T-helper 17 cell (primary cell): ENCODE data around the gene FADS3. TPM values are rescaled to one million over a fixed set of nuclear protein-coding genes. Genes with fewer than 3 reads are reported as not detected.

Experiments
- ATAC-seq: fragments of 150-1000 bp; cut with Tn5 transposase; 2 replicates; pipeline ENCODE4 v1.10.0; 2021; ENCODE audit warnings: mild to moderate bottlenecking, moderate library complexity
- DNase-seq, 3 donors: peaks; one replicate each; pipeline versions ENCODE4 v3.0.0 to v3.0.0-alpha.2; 2020 to 2021
- H3K9me3 ChIP-seq: one replicate; pipeline ENCODE4 v1.7.0; 2013; ENCODE audit warnings: low read length, mild to moderate bottlenecking; ENCODE audit not compliant: control insufficient read depth, poor library complexity, severe bottlenecking
- H3K27ac Mint-ChIP-seq: one replicate; pipeline ENCODE4 v1.8.0; 2022; ENCODE audit warnings: mild to moderate bottlenecking, moderate library complexity, mixed read lengths
- H3K27me3 Mint-ChIP-seq: one replicate; pipeline ENCODE4 v1.8.0; 2022; ENCODE audit warnings: mixed read lengths
- H3K36me3 Mint-ChIP-seq: one replicate; pipeline ENCODE4 v1.8.0; 2022; ENCODE audit warnings: low read depth, mixed read lengths
- H3K4me1 Mint-ChIP-seq: one replicate; pipeline ENCODE4 v1.8.0; 2022; ENCODE audit warnings: mild to moderate bottlenecking, mixed read lengths
- H3K4me3 Mint-ChIP-seq: one replicate; pipeline ENCODE4 v1.8.0; 2022; ENCODE audit warnings: mild to moderate bottlenecking, moderate library complexity, mixed read lengths
- total RNA-seq, 4 donors: library from RNA in 2 of 4; stranded (reverse) in 2 of 4; gene quantifications; one replicate each; pipeline ENCODE4 v1.2.3 and lab custom pipeline; 2022 to 2026

Gene FADS3
- total RNA-seq, 2 donors from 2014 or later, result 8.5 to 14.5 TPM

DNA sequence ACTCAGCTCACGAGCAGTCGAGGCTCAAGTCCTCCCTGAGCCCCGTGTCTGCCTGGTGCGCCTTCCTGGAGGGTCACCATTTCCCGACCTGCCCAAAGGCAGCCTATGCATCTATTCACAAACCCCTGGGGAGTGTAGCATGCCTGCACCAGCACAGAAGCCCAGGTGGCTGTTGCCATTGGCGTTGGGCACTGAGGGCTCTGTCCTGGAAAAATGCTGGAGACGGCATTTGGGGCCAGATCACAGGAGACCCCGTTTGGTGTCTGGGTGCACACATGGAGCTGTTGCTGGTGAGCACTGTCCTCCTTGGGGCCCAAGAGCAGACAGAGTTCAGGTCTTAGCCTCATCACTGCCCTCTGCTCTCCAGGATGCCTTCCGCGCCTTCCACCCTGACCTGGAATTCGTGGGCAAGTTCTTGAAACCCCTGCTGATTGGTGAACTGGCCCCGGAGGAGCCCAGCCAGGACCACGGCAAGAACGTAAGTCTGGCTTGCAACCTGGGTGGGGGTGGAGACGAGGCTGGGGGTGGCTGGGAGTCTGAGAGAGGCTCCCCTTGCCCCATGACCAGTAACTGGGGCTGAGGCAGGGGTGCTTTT, 53.8 kb downstream of the FADS3 start:
- DNase-seq (no peak), ATAC-seq (no peak)
- H3K4me3 Mint-ChIP-seq, result no peak overlapping the region
- H3K27me3 Mint-ChIP-seq, result no peaks in the 10 kb centered on the region
- H3K9me3 ChIP-seq, result no peaks in the 10 kb centered on the region
- peaks cover 21% of the 10 kb centered on the region for H3K4me1 Mint-ChIP-seq
- no peak overlapping the region for H3K27ac Mint-ChIP-seq
- H3K36me3 Mint-ChIP-seq, result peaks cover 2% of the 10 kb centered on the region

DNA sequence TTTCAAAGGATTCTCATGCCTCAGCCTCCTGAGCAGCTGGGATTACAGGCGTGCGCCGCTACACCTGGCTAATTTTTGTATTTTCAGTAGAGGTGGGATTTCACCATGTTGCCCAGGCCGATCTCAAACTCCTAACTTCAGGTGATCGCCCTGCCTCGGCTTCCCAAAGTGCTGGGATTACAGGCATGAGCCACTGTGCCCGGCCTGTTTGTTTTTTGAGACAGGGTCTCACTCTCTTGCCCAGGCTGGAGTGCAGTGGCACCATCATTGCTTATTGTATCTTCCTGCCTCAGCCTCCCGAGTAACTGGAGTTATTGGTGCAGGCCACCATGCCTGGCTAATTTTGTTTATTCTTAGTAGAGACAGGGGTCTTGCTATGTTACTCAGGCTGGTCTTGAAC, 55.2 kb downstream of the FADS3 start:
- no peak overlapping the region for H3K4me3 Mint-ChIP-seq
- ATAC-seq, result no peak
- H3K27ac Mint-ChIP-seq, result peak overlapping the region; percentile 82
- peaks cover 28% of the 10 kb centered on the region for H3K4me1 Mint-ChIP-seq
- DNase-seq, result no peak
- peaks cover under 1% of the 10 kb centered on the region for H3K27me3 Mint-ChIP-seq
- no peaks in the 10 kb centered on the region for H3K9me3 ChIP-seq
- H3K36me3 Mint-ChIP-seq, result peaks cover 2% of the 10 kb centered on the region

DNA sequence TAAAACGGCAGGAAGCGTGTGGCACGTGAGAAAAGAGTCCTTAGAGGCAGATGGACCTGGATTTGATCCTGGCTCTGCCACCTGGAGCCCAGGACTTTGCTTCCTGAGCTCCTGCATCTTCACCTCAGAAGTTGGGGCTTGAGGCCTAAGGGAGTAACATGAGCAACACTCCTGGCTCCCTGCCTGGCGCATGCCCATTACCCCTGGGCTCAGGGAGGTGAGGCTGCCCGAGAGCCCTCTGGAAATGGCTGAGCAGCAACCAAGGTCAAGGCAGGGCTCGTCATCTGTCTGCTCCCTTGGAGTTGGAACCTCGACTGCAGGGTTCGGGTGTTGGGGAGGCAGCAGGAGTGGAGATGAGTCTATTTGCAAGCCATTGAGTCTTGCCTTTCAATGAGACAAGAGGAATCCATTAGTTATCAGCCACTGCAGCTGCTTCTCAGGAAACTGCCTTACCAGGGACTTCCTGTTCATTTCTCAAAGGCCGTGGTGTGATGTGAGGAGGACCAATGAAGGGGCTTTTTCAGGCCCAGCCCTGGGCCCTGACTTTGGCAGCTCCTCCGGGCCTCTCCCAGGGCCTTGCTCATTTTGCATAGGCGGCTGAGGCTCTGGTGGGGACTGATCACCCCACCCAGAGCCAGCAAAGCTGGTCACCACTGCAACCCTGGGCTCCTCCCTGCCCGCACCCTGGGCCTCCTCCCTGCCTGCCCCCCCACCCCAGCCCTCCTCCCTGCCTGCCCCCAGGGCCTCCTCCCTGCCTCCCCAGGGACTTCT, 56.9 kb downstream of the FADS3 start:
- peak overlapping the region; percentile 82 for H3K27ac Mint-ChIP-seq

DNA sequence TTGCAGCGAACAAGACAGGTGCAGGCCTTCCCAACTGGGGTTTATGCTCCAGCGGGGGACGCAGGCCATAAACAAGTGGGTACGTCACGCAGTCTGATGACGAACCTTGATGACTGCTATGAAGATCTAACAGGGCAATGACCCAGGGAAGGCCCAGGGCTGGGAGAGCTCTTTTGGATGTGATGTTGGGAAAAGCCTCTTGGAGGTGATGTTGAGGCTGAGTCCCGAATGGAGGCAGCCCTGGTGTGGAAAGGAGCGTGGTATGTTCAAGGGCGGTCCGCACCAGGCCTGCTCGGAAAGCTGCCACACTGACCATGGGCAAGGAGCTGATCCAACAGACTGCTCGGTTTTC, 57.4 kb downstream of the FADS3 start:
- Mint-ChIP-seq H3K4me1 (peaks cover 39% of the 10 kb centered on the region), H3K36me3 (peaks cover 4% of the 10 kb centered on the region), H3K4me3 (peak overlapping the region; percentile 73), H3K27ac (peak overlapping the region; percentile 82), H3K27me3 (peaks cover 11% of the 10 kb centered on the region)
- H3K9me3 ChIP-seq, result no peaks in the 10 kb centered on the region
- DNase-seq (no peak), ATAC-seq (no peak)

More for the DNA sequence above, 56.9 kb downstream of the FADS3 start:
- Mint-ChIP-seq H3K36me3 (peaks cover 6% of the 10 kb centered on the region), H3K27me3 (peaks cover 11% of the 10 kb centered on the region), H3K4me3 (peak overlapping the region; percentile 73), H3K4me1 (peaks cover 36% of the 10 kb centered on the region)
- ATAC-seq, result peak; percentile 95
- DNase-seq, result peak in 1 of 3 donors; percentile 36
- no peaks in the 10 kb centered on the region for H3K9me3 ChIP-seq

DNA sequence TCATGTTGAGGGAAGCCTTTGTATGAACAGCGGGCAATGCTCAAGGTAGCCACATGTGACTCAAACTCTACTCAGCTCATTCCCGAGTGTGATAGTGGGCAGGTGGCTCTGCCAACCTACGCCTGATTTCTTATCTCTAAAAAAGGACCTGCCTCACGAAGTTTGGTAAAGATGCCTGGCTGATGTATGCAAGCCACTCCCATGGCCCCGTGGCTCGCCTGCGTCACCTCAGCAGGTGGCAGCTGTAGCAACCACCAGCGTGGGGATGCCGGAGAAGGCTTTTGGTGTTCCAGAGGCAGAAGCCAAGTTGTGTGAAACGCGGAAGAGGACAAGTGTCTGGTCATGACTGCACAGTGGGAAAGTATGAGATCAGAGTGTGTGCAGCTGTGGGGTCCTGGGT, 57.9 kb downstream of the FADS3 start:
- H3K9me3 ChIP-seq, result no peaks in the 10 kb centered on the region
- peak overlapping the region; percentile 82 for H3K27ac Mint-ChIP-seq
- ATAC-seq (peak; percentile 65), DNase-seq (no peak)
- H3K4me1 Mint-ChIP-seq, result peaks cover 41% of the 10 kb centered on the region
- peaks cover 4% of the 10 kb centered on the region for H3K36me3 Mint-ChIP-seq
- peak overlapping the region; percentile 73 for H3K4me3 Mint-ChIP-seq
- H3K27me3 Mint-ChIP-seq, result peaks cover 11% of the 10 kb centered on the region

DNA sequence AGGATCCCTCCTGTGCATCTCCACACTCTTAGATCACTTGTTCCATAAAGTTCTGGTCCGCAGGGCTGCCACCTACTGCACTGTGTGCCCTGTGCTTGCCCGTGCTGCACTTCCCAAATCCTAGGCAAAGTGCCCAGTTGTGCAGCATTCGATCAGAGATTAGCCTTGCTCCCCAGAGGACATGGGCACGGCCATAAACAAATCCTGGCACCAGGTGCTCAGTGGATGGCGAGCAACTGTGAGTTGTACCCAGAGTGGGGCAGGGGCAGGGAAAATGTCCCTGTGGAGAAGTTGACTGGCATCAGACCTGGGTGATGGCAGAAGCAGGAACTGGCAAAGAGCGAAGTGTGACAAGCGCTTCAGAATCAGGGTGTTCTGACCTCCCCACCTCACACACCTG, 58.6 kb downstream of the FADS3 start:
- no peak overlapping the region for H3K4me3 Mint-ChIP-seq
- no peak for ATAC-seq
- H3K27ac Mint-ChIP-seq, result peak overlapping the region; percentile 82
- peaks cover 11% of the 10 kb centered on the region for H3K27me3 Mint-ChIP-seq
- H3K36me3 Mint-ChIP-seq, result peaks cover 4% of the 10 kb centered on the region
- H3K4me1 Mint-ChIP-seq, result peaks cover 45% of the 10 kb centered on the region
- no peaks in the 10 kb centered on the region for H3K9me3 ChIP-seq
- no peak for DNase-seq

DNA sequence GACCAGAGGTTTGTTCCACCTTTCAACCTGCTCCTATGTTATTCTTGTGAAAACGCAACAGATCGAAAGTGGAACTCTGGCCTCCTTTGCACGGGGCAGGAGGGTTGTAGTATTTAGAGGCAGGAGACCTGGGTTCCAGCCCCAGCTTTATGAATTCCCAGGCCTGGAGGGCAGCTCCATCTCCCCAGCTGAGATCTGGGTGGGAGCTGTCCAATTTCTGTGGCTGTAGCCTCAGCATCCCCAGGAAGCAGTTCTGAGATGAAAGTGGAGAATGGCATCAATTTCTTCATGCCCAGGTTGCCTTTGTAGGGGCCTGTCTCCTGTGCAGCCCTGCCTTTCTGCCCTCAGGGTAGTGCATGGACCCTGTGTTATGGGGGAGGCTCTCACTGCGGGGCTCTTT, 59.1 kb downstream of the FADS3 start:
- peaks cover 11% of the 10 kb centered on the region for H3K27me3 Mint-ChIP-seq
- no peak for ATAC-seq

DNA sequence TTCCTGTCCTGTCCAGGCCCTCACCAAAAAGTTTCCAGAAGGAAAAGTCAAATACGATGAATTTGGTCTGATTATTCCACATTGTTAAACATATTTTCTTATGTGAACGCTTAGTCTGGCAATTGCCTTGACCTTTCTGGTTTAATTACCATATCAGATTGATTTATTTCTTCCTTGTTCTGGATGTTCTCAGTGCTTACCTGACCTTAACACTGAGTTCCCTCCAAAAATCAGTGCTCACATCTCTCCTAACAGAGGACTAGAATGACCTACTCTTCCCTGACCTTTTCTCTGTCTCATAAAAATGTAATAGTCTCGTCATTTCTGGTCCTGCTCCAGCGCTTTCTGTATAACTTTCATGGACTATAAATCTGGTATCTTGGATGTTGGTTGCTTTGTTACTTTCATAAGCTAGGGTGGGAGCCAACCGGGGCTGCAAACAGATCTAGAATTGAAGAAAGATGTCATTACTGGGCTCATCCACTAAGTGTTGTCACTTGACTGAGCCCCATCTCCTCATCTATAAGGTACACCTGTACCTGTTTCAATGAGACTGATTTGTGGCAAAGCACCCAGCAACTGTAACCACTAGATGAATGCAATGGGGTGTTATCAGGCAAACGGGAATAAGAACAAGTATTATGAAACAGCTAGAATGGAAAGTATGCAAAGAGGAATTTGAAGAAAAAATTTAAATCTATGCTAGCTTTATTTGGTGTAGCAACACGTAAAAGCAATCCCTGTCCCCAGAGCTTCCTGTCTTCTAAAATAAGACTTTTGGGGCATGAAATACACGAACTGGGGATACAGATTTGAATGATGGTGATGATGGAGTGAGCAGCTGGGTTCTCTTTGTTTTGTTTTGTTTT, 60.9 kb downstream of the FADS3 start:
- no peak for ATAC-seq
- peaks cover 16% of the 10 kb centered on the region for H3K27me3 Mint-ChIP-seq
- peaks cover 4% of the 10 kb centered on the region for H3K36me3 Mint-ChIP-seq
- no peak for DNase-seq
- no peaks in the 10 kb centered on the region for H3K9me3 ChIP-seq
- peak overlapping the region; percentile 91 for H3K4me3 Mint-ChIP-seq
- H3K27ac Mint-ChIP-seq, result peak overlapping the region; percentile 78
- H3K4me1 Mint-ChIP-seq, result peaks cover 45% of the 10 kb centered on the region

More for the DNA sequence above, 59.1 kb downstream of the FADS3 start:
- Mint-ChIP-seq H3K4me3 (no peak overlapping the region), H3K36me3 (peaks cover 4% of the 10 kb centered on the region), H3K27ac (peak overlapping the region; percentile 24), H3K4me1 (peaks cover 46% of the 10 kb centered on the region)
- no peaks in the 10 kb centered on the region for H3K9me3 ChIP-seq
- no peak for DNase-seq

DNA sequence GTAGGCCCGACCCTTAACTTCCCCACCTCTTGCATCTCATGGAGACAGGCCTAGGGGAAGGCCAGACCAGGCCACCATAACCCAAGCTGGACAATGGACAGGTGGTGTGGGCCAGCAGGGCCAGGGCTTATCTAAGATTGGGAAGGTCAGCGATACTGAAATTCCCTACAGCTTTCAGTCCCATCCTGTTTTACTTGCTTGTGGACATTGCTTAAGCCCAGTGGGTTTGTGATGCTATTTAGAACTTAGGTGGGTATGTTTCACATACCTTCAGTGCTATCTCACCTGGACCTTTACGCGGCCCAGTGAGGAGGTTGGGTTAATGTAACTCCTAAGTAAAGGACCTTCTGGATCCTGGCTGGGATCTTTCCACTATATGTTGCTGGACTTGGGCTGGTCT, 61.5 kb downstream of the FADS3 start:
- ATAC-seq (no peak), DNase-seq (no peak)
- H3K27me3 Mint-ChIP-seq, result peaks cover 16% of the 10 kb centered on the region
- H3K27ac Mint-ChIP-seq, result peak overlapping the region; percentile 39
- H3K9me3 ChIP-seq, result no peaks in the 10 kb centered on the region
- peaks cover 4% of the 10 kb centered on the region for H3K36me3 Mint-ChIP-seq
- peak overlapping the region; percentile 91 for H3K4me3 Mint-ChIP-seq
- peaks cover 43% of the 10 kb centered on the region for H3K4me1 Mint-ChIP-seq

DNA sequence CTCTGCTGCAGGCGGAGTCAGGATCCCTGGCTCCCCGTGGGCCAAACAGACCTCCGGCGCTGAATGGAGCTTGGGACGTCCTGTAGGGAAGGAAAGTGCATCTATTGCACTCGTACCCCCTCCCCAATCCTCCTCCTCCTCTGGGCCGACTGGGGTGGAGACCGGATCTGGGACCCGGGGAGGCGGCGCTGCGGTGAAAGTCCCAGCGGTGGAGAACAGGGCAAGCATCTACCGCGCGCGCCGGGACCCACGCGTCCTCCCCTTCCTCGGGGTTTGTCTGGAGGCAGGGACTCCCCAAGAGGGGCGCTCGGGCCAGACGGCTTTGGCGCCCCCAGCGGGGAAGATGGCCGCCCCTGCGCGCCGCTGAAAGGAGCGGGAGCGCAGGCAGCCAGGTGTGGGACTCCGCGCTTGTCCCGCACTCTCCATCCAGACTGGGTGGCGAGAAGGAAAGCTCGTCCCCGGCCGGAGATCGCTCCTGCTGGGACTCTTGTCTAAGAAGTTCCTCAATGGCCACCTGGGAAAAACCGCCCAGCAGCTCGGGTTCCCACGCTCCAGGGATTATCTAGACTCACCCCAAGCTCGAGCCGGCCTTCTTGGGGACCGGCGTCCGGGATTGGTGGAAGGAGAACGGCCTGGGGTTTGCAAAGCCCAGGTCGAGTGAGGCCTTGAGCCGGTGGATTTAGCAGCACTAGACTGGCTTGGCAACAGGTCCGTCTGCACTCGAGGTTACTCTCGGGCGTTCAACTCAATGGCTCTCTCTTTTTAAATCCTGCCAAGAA, 62.5 kb downstream of the FADS3 start:
- ATAC-seq (peak; percentile 44), DNase-seq (peak in 1 of 3 donors; percentile 35)
- Mint-ChIP-seq H3K4me1 (peaks cover 40% of the 10 kb centered on the region), H3K27ac (peak overlapping the region; percentile 78), H3K36me3 (peaks cover 4% of the 10 kb centered on the region), H3K27me3 (peaks cover 16% of the 10 kb centered on the region), H3K4me3 (peak overlapping the region; percentile 91)
- H3K9me3 ChIP-seq, result no peaks in the 10 kb centered on the region

DNA sequence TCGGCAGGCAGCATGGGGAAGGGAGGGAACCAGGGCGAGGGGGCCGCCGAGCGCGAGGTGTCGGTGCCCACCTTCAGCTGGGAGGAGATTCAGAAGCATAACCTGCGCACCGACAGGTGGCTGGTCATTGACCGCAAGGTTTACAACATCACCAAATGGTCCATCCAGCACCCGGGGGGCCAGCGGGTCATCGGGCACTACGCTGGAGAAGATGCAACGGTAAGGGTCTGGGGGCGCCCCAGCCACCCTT, 63.0 kb downstream of the FADS3 start:
- peak; percentile 1 for ATAC-seq
- H3K4me3 Mint-ChIP-seq, result peak overlapping the region; percentile 91
- peak overlapping the region; percentile 78 for H3K27ac Mint-ChIP-seq
- H3K36me3 Mint-ChIP-seq, result peaks cover 4% of the 10 kb centered on the region
- peaks cover 35% of the 10 kb centered on the region for H3K4me1 Mint-ChIP-seq
- H3K27me3 Mint-ChIP-seq, result peaks cover 16% of the 10 kb centered on the region
- DNase-seq, result no peak
- H3K9me3 ChIP-seq, result no peaks in the 10 kb centered on the region

DNA sequence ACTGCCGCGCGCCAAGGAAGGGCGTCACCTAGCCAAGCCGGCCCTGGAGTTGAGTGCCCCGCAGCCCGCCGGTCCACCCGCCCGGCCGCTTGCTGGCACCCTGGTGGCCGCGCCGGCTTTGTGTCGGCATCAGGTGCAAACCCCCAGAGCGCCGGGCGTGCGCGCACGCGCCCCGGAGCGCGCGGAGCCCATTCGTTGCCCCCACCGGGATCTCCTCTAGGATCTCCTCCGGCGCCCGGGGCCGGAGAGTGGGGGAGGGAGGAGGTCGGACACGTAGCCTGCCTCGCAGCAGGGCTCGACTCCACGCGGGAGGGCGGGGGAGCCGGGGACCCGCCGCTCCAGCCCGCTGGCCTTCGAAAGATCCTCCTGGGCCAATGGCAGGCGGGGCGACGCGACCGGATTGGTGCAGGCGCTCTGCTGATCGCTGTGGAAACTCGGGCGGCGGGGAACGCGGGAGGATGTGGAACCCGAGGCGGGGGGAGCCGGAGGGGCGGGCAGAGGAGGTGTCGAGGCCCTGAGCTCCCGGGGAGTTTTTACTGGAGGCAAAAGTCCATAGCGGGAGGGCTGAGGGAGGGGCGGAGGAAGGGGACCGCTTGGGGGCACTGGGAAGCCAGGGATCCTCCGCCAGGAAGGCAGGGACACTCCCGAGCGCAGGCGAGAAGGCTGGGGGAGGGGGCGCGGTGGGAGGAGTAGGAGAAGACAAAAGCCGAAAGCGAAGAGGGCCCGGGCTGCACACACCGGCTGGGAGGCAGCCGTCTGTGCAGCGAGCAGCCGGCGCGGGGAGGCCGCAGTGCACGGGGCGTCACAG, 63.6 kb downstream of the FADS3 start, which contains the start of gene FADS2:
FADS2 (plus strand) TSS at position 730 of the 808 bp plus-strand sequence. CDS start 91 bp downstream, outside the sequence.
- Mint-ChIP-seq H3K27me3 (peaks cover 16% of the 10 kb centered on the region), H3K4me1 (peaks cover 31% of the 10 kb centered on the region), H3K36me3 (peaks cover 4% of the 10 kb centered on the region), H3K4me3 (peak within 1 kb of the TSS; percentile 91), H3K27ac (peak within 1 kb of the TSS; percentile 78)
- DNase-seq (peak; percentile 30 to 71 (median 39)), ATAC-seq (peak; percentile 90)
- H3K9me3 ChIP-seq, result no peaks in the 10 kb centered on the region
